GM19238 (cell line): ENCODE results near the gene DMRT2.

ENCODE experiments used
- DNase-seq: peaks from one replicate; pipeline ENCODE4 v3.0.0; 2011; ENCODE audit warnings: low spot score; ENCODE audit not compliant: insufficient read length

DMRT2 gene

DNA sequence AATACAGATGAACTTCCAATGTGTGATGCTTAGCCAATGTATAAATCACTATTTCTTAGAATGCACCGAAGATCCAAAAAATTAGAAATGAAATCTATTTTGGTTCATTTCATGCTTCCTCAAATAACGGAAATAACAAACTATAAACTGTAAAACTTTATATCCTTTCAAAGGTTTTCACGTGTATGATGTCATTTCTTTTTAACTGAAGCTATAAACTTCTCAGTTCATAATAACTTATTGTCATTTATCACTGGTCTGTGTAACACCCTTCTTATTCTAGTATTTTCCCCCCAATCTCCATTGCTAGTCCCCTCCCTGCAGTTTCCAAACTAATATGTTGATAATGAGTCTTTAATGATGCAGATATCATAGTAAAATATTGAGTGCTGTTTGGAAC is 36.4 kb downstream of the DMRT2 start:
- DNase-seq = no peak

DNA sequence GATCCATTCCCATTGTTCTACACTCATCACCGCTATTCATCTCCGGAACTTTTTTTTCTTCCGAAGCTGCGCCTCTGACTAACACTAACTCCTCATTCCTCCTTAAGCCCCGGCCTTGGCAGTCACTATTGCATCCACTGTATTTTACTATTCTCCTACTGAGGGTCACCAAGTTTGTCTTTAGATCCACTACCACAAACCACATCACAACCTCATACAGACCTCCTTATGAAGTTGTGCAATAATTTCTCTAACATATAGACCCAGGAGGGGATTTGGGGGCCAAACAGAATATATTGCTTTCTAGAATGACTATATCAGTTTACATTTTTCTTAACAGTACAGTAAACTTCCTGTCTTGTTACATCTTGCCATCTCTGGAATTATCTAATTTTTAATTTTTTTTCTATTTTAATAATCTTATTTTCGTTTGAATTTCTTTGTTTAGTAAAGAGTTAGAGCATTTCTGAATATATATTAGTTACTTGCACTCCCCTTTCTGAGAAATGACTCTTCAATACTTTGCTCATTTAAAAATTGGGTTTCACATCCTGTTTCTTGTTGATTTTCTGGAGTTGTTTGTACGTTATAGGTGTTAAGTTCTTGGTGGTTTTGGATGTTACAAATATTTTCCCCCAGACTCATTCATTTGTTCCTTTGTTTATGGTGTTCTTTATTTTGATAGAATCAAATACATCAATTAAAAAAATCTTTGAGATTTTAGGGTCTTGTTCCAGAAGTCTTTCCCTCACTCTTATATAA is 37.1 kb downstream of the DMRT2 start:
- DNase-seq = no peak

DNA sequence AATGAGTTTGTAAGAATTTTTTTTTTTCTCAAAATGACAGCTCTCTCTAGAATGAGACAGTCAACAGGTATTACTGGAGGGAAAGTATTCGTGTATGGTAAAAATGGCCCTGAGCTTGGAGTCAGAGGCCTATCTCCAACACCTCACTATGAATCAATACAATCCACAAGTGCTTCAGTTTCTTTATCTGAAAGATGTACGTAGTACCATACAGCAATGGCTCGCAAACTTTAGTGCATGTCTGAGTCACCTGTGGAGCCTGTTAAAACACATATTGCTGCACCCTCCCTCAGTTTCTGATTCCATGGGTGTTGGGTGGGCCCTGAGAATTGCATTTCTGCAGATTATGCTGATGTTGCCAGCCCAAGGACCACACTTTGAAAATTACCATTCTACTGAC is 44.6 kb downstream of the DMRT2 start:
- no peak for DNase-seq

DNA sequence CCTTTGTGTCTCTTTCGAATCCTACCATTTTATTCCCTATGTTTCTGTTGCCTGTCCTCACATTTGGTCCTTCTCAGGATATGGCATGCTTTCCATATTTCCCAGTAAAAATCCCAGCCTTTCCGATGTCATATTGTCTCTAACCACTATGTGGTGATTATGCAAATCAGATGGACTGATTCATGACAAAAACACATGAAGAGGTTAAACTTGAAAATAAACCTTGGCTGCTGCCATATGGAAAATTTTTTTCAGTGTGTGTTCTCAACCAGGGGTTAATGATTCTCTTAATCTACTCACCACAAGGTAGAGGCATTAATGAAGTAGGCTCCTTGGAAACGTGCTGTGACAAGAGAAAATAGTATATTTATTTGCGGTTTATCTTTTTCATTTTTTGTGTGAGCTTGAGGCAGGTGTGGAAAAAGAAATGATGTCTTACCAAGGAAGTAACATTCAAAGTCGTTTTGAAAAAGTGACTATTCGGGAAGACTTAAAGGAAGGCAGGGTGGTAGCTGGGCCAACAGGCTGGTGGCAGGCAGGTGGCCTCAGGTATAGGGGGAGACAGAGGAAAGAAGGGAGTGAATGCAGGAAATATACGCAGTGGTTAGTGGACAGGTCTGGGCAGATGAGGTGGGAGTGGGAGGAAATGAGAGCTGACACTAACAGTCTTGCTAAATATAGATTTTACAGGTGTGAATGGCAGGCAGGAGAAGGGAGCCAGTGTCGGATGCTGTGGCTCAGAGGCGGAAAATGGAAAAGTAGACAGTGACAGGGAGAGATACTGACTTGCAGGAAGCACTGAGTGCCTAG is 46.2 kb downstream of the DMRT2 start:
- DNase-seq = no peak

DNA sequence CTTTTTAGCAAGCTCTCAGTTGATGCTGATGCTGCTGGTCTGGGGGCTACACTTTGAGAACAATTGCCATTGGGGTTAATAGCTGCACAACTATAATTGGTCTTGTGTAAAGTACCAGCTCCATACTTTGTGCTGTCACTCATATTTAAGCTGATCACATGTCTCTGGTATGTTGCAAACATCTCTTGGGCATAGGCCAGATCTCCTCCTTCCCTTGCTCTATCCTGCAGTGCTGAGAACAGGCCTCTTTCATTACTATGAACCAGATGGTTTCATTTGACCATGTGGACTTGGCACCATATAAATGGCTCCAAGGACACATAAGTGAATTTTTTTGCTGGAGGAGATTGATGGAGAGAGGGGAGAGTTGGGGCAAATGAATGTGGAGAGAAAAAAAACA is 48.4 kb downstream of the DMRT2 start:
- no peak for DNase-seq

DNA sequence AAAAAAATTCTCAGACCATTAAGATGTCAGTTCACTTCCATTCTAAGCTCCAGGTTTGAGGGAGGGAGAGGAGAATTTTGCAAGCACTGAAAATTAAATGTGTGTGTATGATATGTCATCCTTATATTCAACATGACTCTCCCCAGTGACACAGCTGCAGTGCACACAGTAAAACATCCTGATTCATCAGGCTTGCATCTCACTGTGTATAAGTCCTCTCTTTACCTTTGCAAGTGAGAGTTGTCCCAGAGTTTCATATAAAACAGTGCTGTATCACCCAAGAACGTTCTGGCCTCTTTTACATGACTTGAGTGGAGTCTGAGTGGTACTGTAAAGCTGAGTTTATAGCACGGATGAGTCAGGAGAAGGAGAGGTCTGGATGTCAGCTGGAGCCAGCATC is 50.0 kb downstream of the DMRT2 start:
- no peak for DNase-seq

DNA sequence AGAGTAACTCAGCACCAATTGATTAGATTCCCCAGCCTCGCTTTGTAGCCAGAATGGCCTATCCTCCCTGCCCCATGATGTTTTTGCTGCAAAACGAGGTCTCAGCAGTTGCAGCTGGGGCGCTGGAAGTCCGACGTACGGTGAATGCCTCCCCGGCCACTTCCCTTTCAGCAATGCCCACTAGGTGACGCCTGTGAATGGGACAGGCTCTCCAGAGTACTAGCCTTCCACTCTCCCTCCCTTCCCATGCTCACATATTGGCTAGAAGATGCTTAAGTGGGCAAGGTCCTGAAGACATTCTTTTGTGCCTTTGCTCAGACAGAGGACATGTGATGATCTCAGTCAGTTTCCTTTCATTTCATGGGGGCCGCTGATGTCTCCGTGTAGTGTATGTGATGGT is 50.8 kb downstream of the DMRT2 start:
- no peak for DNase-seq

DNA sequence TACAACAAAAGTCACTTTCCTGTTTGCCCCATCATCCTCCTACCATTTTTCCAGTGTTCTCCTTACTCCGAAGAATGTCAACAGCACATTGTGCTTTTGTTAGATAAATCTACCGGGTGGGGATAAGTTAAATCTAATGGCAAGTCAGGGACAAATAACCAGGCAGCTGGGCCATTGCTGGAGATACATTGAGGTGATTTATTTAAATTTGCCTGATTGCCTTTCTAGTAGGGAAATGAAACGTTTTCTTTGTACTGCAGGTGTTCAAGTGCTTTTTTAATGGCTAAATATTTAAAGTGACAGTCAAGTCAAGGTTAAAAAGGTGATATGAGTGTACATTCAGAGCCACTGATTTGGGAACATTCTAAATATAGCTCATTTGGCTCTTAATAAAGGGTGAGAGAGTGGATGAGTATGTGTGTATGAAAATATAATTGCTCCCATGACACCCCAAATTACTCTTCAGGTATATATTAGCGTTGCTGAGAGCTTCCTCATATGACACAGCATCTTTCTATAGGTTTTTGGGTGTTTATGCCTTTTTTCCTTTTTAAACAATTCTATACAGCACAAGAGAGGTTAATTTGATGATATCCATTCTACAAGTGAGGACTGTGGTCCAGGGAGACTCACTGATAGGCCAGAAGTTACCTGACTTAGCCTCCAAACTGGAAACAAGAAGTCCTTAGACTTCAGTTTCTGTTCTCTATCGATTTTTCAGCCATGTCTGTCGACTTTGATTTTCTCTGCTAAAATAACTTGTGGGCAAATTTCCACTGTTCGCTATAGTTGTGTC is 51.9 kb downstream of the DMRT2 start:
- DNase-seq = no peak

DNA sequence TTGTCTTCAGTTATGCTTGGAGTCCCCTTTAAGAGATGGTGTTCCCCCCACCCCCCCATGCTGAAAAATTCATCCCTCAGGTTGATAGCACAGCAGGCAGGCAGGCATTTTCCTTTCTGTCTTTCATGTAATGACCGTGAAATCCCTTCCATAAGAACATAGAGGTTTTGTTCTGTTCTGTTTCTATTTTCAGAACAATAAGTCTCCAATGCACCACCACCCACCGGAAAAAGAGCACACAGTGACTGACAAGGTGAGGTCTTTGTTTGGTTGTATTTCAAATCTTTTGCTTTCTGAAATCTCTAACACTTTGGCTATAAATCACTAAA is 52.4 kb downstream of the DMRT2 start:
- DNase-seq = no peak
